Measurements from ENCODE around the gene RTN3. TPM values are rescaled to one million over a fixed set of nuclear protein-coding genes. Genes with fewer than 3 reads are reported as not detected.
A peak's percentile ranks its signal among the peaks of the same experiment; 100 is the strongest.

The RTN3 gene
- polyA plus RNA-seq, 3 donors: 123 to 341 (median 232) TPM

GRCh38 chr11:63710476-63711217 is 29.3 kb downstream of the RTN3 start:
- Histone ChIP-seq H4K20me1 (ENCODE audit: insufficient read depth, low read length) (peaks cover 100% of the 10 kb centered on the region), H3K27me3 (ENCODE audit: control insufficient read depth in 2 of 2, insufficient read depth in 2 of 2, low read length in 2 of 2) (no peaks in the 10 kb centered on the region), H3K9ac (ENCODE audit: insufficient read depth, low read length, poor library complexity, severe bottlenecking) (no peak overlapping the region), H3K4me2 (replicated peaks; ENCODE audit: extremely low read depth, low read length, poor library complexity, severe bottlenecking) (no peak overlapping the region), H3K4me1 (ENCODE audit: control insufficient read depth in 1 of 2, insufficient read depth in 2 of 2, low read length in 2 of 2) (peaks cover 4 to 23% of the 10 kb centered on the region in 2 donors), H3K9me3 (replicated peaks in 1 of 2; ENCODE audit: control insufficient read depth in 1 of 2, insufficient read depth in 1 of 2, low read length in 2 of 2) (no peaks in the 10 kb centered on the region), H3K79me2 (ENCODE audit: insufficient read depth, low read length) (peaks cover 100% of the 10 kb centered on the region), H3K4me3 (replicated peaks in 1 of 3; ENCODE audit: low read depth in 2 of 3, low read length in 3 of 3) (no peak overlapping the region), H2AFZ (ENCODE audit: insufficient read depth, low read depth, low read length, poor library complexity, severe bottlenecking) (no peak overlapping the region), H3K36me3 (replicated peaks in 1 of 2; ENCODE audit: control insufficient read depth in 1 of 2, insufficient read depth in 2 of 2, low read length in 2 of 2) (peaks cover 6 to 35% of the 10 kb centered on the region in 2 donors), H3K27ac (ENCODE audit: low read depth in 1 of 2, low read length in 2 of 2) (peak overlapping the region in 1 of 2 donors; percentile 41)
- no peak for DNase-seq
- no peak for TF ChIP-seq CTCF (IDR thresholded peaks at IDR 0.05)
- no peaks in the 10 kb centered on the region for H3K9me3 Mint-ChIP-seq
- intact Hi-C loops (cut with micrococcal nuclease): no loop called here
- H3K4me1 Mint-ChIP-seq: peaks cover 24% of the 10 kb centered on the region
- peaks cover 14 to 46% of the 10 kb centered on the region in 2 donors for H3K36me3 Mint-ChIP-seq
- no peaks in the 10 kb centered on the region for H3K27me3 Mint-ChIP-seq (ENCODE audit: low read depth in 3 of 3)
- H3K4me3 Mint-ChIP-seq: no peak overlapping the region
- WGBS (ENCODE audit: insufficient coverage): 100% methylated on average over 6 of the region's 11 CpGs
- peak overlapping the region in 3 of 7 donors; percentile 41 to 71 (median 65) for H3K27ac Mint-ChIP-seq

DNA sequence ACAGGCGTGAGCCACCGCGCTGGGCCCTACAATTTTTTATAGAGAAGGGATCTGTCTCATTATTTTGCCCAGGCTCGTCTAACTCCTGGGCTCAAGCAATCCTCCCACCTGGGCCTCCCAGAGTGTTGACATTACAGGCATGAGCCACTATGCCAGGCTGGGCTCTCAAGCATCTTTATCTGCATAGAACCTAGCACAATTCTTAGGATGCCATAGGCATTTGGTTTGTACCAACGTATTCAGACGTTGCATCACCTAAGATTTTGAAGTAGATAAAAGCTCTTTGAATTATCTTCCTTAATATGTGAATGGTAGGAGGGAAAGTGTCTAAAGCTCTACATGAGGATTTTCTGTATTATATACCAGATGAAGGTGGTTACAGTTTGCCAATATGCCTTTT is 30.5 kb downstream of the RTN3 start:
- Histone ChIP-seq H3K4me2 (replicated peaks; ENCODE audit: extremely low read depth, low read length, poor library complexity, severe bottlenecking) (no peak overlapping the region), H3K4me1 (ENCODE audit: control insufficient read depth in 1 of 2, insufficient read depth in 2 of 2, low read length in 2 of 2) (peaks cover 4 to 23% of the 10 kb centered on the region in 2 donors), H3K36me3 (replicated peaks in 1 of 2; ENCODE audit: control insufficient read depth in 1 of 2, insufficient read depth in 2 of 2, low read length in 2 of 2) (peaks cover 6 to 33% of the 10 kb centered on the region in 2 donors), H2AFZ (ENCODE audit: insufficient read depth, low read depth, low read length, poor library complexity, severe bottlenecking) (no peak overlapping the region), H3K9me3 (replicated peaks in 1 of 2; ENCODE audit: control insufficient read depth in 1 of 2, insufficient read depth in 1 of 2, low read length in 2 of 2) (no peaks in the 10 kb centered on the region), H4K20me1 (ENCODE audit: insufficient read depth, low read length) (peaks cover 100% of the 10 kb centered on the region), H3K4me3 (replicated peaks in 1 of 3; ENCODE audit: low read depth in 2 of 3, low read length in 3 of 3) (no peak overlapping the region), H3K27ac (ENCODE audit: low read depth in 1 of 2, low read length in 2 of 2) (no peak overlapping the region), H3K79me2 (ENCODE audit: insufficient read depth, low read length) (peaks cover 100% of the 10 kb centered on the region), H3K27me3 (ENCODE audit: control insufficient read depth in 2 of 2, insufficient read depth in 2 of 2, low read length in 2 of 2) (no peaks in the 10 kb centered on the region), H3K9ac (ENCODE audit: insufficient read depth, low read length, poor library complexity, severe bottlenecking) (no peak overlapping the region)
- Mint-ChIP-seq H3K9me3 (no peaks in the 10 kb centered on the region), H3K27me3 (ENCODE audit: low read depth in 3 of 3) (no peaks in the 10 kb centered on the region), H3K27ac (no peak overlapping the region), H3K4me3 (no peak overlapping the region), H3K36me3 (peaks cover 12 to 39% of the 10 kb centered on the region in 2 donors), H3K4me1 (peaks cover 24% of the 10 kb centered on the region)
- no peak for TF ChIP-seq CTCF (IDR thresholded peaks at IDR 0.05)
- 80% methylated on average over 1 of the region's 6 CpGs for WGBS (ENCODE audit: insufficient coverage)
- DNase-seq: no peak
- intact Hi-C loops (cut with micrococcal nuclease): no loop called here

Measured in CD14-positive monocyte (primary cell).